GM18873 (cell line): ENCODE data around the gene PLBD1.
A peak's percentile ranks its signal among the peaks of the same experiment; 100 is the strongest.

Experiments used
- ATAC-seq: cut with Tn5 transposase; IDR thresholded peaks from one replicate; pipeline ENCODE4 v1.9.1; 2021; ENCODE audit warnings: mild to moderate bottlenecking, moderate library complexity, moderate number of reproducible peaks; ENCODE audit not compliant: unreplicated experiment, low FRiP score

PLBD1 gene, protein sequence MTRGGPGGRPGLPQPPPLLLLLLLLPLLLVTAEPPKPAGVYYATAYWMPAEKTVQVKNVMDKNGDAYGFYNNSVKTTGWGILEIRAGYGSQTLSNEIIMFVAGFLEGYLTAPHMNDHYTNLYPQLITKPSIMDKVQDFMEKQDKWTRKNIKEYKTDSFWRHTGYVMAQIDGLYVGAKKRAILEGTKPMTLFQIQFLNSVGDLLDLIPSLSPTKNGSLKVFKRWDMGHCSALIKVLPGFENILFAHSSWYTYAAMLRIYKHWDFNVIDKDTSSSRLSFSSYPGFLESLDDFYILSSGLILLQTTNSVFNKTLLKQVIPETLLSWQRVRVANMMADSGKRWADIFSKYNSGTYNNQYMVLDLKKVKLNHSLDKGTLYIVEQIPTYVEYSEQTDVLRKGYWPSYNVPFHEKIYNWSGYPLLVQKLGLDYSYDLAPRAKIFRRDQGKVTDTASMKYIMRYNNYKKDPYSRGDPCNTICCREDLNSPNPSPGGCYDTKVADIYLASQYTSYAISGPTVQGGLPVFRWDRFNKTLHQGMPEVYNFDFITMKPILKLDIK

DNA sequence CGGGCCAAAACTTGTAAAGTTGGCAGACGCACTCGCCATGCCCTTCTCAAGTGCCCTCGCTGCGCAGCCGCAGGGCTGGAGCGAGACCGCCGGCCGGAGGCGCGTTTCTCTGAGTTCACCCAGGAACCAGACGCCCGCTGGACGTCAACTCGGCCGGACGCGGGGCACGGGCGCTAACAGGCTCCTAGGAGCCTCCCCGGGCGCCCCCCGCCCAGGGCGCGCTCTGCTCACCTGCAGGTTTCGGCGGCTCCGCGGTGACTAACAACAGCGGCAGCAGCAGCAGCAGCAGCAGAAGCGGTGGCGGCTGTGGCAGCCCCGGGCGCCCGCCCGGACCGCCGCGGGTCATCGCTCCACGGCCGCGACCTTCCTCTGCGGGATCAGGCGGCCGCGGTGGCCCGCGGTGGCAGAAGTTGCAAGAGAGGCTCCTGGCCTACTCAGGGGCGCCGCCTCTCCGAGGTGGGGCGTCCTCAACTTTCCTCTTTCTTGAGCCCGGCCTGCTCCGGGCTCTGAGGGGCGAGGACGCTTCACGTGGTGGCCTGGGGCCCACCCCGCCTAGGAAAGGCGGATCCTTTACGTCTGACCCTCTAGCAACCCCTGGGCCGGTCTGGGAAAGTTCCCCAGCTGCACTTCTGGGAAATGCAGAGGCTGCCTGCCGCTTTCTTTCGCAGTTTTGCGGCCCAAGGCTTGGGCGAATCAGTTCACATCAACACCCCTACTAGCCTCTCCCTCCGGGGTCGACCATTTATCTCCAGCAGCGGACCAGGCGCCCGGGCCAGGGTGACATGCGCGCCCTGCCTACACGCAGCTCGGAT, at the start of gene PLBD1:
PLBD1 (minus strand) TSS at position 533 of the 812 bp plus-strand sequence; CDS start at position 346, 187 bp downstream.
- no peak for ATAC-seq

DNA sequence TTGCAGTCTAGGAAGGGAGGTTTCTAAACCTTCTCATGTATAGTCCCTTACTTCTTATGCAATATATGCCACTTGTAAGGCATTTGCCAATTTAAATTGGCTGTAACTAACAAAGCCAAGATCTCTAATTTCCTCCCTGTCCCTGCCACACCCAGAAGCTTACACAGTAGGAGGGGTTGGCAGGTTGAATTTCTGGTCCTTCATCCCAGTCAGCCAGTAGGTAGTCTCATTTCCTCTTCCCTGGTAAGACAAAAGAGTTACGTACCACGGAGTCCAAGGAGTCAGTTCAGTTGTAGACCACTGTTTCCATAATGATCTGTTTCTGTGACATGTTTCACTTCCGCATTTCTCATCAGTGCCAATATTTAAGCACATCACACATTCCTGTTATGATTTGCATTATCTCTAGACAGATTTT, 47.0 kb upstream of the PLBD1 start:
- peak; percentile 51 for ATAC-seq

DNA sequence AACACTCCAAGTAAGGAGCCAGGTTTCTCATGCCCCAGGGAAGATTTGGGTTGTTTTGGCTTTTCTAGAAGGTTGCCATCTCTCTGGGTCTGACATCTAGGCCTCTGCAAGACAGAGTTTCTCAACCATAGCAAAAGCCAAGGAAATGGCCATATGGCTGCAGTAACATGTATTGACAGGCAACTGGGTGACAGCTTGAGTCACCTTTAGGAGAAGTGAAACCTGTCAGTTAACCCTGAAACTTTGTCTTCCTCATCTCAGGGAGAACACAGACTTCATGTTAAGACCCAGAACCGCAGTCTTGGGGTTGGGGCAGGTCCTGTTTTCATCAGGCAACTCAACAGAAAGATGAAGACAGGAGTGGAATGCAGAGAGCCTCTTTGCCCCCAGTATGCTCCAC, 46.0 kb upstream of the PLBD1 start:
- peak; percentile 97 for ATAC-seq

DNA sequence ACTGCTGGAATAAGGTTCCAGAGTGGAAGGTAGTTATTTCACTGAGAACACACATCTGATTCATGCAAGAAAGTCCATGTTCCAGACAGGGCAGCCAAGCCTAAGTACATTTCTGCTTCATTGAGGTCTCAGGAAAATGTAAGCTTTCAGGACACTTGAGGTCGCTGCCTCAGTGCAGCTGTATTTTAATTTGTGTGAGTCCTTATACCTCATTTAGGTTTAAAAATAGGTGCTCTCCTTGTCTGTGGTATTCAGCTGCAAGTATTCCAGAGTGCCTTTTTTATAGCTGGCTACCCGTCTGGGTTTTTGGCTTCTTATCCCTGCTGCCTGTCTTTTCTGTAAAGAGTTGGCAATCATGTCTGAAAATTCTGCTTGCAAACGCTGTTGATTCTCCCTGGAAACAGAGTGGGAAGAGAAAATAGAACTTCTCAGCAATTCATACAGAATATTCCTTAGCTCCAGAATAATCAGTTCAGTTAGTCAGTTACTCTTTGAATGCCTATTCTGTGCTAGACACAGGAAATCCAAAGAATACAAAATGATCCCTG, 45.3 kb upstream of the PLBD1 start:
- no peak for ATAC-seq

DNA sequence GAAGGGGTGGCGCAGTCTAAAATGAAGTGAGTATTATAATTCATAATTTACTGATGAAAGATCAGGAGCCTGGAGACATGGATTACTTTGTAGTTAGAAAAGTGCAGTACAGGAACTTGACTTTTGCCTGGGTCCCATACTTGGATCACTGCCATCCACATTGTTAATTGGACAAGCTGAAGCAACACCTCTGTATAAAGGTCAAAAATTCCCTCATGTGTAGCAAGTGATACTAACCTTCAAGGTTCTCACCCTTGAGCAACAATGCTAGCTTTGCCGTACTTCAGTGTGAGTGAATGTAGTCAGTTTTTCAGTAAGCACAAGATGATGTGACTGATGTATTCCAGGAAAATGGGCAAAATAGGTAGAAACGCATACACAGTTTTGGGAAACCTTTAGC, 44.6 kb upstream of the PLBD1 start:
- no peak for ATAC-seq

DNA sequence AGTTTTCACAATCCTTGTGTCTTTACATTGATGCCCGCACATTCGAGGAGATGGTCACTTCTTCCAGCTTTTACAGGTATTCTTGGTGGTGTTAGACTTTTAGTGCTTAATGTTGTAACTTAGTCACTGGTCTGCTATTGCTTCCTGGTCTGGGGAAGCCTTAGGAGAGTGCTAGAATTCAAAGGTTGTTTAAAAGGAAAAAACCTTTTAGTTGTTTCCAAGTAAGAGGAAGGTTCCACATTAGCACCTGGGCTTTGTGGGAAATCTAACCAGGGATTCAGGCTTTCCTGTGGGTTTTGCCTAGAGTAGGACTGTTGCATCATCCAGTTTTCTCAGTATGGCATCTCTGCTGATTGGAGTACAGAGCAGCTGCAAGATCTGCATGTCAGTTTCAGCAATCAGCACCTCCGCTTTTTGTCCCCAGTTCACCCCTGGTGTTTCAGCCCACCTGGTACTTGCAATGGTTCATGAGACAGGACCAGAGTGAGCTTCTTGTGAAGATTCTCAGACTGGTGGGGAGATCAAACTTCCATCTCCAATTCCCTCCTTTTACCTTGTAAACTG, 44.0 kb upstream of the PLBD1 start:
- no peak for ATAC-seq

DNA sequence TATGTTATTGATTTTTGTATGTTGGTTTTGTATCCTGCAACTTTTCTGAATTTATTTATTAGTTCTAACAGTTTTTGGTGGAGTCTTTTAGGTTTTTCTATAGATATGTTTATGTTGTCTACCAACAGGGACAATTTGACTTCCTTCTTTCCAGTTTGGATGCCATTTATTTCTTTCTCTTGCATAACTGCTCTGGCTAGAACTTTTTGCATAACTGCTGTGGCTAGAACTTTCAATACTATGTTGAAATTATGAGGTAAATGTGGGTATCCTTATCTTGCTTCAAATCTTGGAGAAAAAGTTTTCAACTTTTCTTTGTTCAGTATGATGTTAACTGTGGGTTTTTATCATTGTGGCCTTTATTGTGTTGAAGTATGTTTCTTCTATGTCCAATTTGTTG, 39.9 kb upstream of the PLBD1 start:
- ATAC-seq, result no peak

DNA sequence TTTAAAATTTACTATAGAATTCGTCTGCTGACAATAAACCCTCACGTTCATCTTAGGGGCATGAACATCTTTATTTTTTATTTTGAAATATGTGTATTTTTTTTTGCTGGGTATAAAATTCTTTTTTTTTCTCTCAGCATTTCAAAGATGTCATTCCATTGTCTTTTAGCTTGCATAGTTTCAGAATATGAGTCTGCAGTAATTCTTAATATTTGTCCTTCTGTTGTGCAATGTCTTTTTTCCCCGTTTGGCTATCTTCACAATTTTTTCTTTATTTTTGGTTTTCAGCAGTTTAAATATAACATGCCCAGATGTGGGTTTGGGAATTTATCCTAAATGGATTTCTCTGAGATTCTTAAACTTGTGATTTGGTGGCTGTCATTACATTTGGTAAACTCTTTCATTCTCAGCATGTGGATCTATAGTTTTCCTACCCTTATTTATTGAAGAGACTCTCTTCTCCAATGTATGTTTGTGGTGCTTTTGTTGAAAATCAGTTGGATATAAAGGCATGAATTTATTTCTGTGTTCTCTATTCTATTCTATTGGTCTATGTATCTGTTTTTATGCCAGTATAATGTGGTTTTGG, 37.8 kb upstream of the PLBD1 start:
- no peak for ATAC-seq

DNA sequence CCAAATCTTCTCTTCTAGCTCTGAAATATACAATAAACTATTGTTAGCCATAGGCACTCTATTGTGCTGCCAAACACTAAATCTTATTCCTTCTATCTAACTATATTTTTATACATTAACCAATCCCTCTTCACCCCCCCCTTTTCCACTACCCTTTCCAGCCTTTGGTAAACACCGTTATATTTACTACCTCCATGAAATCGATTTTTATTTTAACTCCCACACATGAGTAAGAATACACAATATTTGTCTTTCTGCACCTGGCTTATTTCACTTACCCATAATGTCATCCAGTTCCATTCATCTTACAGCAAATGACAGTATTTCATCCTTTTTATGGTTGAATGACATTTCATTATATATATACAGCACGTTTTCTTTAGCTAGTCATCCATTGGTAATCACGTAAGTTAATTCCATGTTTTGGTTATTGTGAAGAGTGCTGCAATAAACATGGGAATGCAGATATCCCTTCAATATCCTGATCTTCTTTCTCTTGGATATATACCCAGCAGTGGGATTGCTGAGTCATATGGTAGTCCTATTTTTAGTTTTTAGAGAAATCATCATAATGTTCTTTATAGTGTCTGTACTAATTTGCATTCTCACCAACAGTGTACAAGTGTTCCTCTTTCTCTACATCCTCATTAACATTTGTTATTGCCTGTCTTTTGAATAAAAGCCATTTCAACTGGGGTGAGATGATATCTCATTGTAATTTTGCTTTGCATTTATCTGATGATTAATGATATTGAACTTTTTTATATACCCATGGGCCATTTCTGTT, 34.2 kb upstream of the PLBD1 start:
- ATAC-seq, result no peak

DNA sequence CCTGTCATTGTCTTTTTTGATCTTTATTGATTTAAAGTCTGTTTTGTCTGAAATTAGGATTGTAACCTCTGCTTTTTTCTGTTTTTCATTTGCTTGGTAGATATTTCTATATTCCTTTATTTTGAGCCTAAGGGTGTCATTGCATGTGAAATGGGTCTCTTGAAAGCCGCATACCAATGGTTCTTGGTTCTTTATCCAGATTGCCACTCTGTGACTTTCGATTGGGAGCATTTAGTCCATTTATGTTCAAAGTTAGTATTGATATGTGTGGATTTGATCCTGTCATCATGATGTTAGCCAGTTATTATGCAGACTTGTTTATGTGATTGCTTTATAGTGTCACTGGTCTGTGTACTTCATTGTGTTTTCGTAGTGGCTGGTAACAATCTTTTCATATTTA, 29.8 kb upstream of the PLBD1 start:
- no peak for ATAC-seq

DNA sequence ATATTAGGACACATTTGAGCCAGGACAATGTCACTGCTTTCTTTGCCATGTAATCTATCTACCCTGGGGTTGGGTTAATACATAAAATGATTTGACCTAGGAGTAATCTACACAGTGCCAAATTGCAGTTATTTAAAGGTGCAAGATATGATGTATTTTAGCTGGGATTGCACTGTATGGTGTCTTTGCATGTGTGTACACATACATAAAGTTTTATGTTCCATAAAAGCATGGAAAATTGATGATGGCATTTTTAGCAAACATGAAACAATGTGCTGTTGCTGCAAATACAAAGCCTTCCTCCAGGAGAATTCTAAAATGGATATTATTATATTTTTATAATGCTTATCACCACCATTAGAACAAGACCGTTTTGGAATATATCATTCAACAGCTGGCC, 24.0 kb upstream of the PLBD1 start:
- ATAC-seq, result no peak

DNA sequence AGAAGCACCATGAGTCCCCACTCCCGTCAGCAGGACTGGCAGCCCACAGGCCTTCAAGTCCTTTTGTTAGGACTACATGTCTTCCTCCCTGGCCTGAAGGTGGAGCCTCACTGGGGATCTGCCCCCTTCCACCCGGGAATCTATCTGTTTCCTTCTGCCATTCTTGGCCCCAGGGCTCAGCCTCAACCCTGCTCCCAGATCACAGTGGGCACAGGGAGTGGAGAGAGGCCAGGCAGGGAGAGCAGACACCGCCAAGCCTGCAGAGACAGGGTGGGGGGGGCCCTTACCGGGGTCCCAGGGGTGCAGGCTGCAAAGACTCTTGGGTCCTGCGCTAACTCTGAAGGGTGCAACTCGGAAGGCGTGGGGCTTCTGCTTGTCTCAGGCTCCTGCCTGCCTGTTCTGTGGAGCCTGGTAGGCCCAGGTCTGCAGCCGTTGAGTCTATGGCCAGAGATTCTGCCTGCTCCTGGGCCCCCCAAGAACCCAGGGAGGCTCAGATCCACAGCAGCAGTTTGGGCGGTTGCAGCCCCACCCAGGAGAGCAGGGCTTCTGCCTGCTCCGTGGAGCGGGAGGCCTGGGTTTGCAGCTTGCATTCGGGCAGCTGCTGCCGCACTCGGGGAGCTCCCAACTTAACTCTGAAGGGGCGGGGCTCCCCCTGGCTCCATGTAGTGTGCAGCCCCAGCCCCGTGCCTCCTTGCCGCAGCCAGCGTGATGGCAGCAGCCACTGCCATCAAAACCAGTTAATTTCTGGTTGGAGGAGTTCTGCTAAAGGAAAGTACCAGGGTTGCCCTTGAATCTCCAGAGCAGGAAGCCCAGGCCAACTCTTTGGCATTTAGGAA, 21.7 kb upstream of the PLBD1 start:
- no peak for ATAC-seq

DNA sequence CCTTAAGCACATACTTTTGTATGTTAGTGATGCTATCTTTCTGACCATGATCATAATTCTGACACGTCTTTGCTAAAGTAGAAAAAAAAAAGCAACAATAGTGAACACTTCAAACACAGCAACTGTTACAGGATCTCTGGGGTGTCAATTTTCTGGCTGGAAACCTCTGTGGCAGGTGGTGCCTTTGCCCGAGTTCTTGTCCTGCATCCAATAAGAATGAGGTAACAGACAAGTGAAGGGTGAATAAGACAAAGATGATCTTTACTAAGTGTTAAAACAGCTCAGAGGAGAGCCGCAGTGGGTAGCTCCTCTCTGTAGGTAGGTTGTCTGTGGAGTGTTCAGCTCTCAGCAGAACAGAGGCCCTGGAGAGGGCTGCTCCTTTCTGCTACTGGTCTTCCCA, 20.9 kb upstream of the PLBD1 start:
- no peak for ATAC-seq

DNA sequence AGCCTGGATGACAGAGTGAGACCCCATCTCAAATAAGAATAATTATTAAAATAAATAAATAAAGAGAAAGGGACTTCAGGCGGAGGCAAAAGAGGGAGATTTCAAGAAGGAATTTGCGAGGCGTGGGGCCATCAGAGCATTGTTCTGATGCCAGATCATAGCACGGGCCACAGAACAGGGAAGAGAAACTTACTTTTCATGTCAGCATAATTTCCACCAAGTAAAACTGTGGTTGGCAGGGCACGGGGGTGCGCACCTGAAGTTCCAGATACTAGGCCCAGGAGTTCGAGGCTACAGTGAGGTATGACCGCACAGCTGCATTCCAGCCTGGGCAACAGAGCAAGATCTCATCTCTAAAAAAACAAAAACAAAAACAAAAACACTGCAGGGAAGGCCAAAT, 11.0 kb upstream of the PLBD1 start:
- ATAC-seq, result no peak

DNA sequence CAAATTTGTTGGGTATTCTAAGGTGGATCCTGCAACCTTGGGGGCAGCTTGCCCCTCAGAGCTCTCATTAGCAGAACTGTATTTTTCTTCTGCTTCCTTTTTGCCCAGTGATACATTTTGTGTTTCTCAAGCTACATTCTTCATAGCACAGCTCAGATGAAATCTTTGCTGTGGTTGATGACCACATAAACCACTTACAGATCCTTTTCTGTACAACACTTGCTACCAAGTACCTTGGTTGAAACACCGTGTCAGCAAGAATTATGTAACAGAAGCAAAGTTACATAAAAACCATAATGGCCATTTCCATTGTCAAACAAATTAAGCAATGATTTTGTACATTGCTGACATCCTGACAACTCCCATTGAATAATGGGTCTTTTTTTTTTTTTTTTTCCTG, 9.7 kb upstream of the PLBD1 start:
- ATAC-seq, result no peak

DNA sequence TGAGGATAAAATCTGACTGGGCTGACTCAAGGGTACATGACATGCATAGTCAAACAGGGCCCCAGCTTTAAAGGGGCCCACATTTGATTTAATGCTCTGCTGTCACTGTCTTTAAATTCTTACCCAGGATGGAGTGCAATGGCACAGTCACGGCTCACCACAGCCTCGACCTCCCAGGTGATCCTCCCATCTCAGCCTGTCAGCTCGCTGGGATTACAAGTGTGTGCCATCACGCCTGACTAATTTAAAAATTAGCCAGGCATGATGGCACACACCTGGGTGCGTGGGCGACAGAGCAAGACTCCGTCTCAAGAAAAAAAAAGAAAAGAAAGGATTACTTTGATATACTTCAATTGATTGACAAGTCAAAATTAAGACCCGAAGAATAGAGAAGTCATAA, 9.2 kb upstream of the PLBD1 start:
- no peak for ATAC-seq

DNA sequence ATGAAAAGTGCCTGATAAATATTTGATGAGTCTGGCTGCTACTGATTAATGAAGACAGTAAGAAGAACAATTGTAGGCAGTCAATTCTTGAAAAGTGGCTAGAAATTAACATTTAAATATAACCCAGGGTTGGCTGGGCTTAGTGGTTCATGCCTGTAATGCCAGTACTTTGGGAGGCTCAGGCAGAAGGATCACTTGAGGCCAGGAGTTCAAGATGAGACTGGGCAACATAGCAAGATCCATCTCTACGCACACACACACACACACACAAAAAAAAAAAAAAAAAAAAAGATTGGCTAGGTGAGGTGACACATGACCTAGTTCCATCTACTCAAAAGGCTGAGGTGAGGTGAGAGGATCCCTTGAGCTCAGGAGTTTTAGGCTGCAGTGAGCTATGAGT, 7.9 kb upstream of the PLBD1 start:
- ATAC-seq, result no peak

DNA sequence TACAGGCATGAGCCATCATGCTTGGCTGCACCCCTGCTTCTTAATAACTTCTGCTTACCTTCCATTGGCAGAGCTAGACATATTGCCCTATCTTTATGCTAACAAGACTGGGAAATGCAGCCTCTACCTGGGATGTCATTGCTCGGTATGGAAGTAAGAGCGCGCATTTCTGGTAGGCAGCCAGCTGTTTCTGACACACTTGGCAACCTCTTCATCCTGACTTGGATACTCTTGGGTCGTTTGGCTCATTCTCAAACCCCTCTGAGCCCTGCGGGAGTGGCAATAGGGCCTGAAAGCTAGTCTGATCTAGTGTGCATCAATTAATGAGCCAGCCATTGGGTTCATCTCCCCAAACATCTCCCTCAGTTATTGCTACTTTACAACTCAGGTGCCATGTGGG, 5.4 kb upstream of the PLBD1 start:
- no peak for ATAC-seq

DNA sequence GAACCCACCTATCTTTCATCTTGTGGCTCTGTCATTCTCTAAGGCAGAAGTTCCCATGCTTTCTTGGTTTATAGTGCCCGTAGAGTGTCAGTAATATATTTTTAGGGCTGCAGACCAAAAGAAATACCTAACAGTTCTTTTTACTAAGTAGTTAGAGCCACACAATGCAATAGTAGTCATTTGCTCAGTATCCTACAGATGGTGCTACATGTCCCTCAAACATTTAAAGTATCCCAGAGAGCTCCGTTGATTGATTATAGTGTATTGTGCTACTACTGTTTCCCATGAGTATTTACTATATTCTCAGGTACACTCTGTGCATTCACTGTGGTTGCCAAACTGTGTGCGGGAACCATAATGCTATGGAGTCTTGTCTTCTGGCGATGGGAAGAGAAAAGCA, 4.7 kb upstream of the PLBD1 start:
- ATAC-seq, result no peak
